Endodermal cell (in vitro differentiated cells): ENCODE data around the gene OR14A2. TPM values are rescaled to one million over a fixed set of nuclear protein-coding genes. Genes with fewer than 3 reads are reported as not detected.

Experiments used
- DNase-seq: peaks from one replicate; pipeline ENCODE4 v3.0.0-alpha.2; 2017
- H3K27ac ChIP-seq: 2 replicates; pipeline ENCODE4 v1.5.1; 2013; ENCODE audit warnings: mild to moderate bottlenecking, low read depth, low read length, moderate library complexity
- H3K27me3 ChIP-seq: 2 replicates; pipeline ENCODE4 v1.6.1; 2013; ENCODE audit warnings: mild to moderate bottlenecking, low read length, moderate library complexity; ENCODE audit not compliant: insufficient read depth, control insufficient read depth, poor library complexity, severe bottlenecking
- H3K36me3 ChIP-seq: 2 replicates; pipeline ENCODE4 v1.7.0; 2013; ENCODE audit warnings: mild to moderate bottlenecking, low read length, moderate library complexity; ENCODE audit not compliant: control insufficient read depth, insufficient read depth
- H3K4me1 ChIP-seq: one replicate; pipeline ENCODE4 v1.7.0; 2013; ENCODE audit warnings: low read length; ENCODE audit not compliant: control insufficient read depth, insufficient read depth
- H3K4me3 ChIP-seq: 2 replicates; pipeline ENCODE4 v1.5.1; 2013; ENCODE audit warnings: mild to moderate bottlenecking, low read length, moderate library complexity
- H3K9ac ChIP-seq: 2 replicates; pipeline ENCODE4 v1.6.1; 2013; ENCODE audit warnings: mild to moderate bottlenecking, low read length, moderate library complexity; ENCODE audit not compliant: poor library complexity, severe bottlenecking; ENCODE audit errors: extremely low read depth
- H3K9me3 ChIP-seq: 2 replicates; pipeline ENCODE4 v1.6.1; 2013; ENCODE audit warnings: mild to moderate bottlenecking, low read length, moderate library complexity; ENCODE audit not compliant: control insufficient read depth
- H3K27ac Mint-ChIP-seq: 2 replicates; pipeline ENCODE4 v1.8.0; 2020; ENCODE audit warnings: mixed read lengths
- H3K27me3 Mint-ChIP-seq: 2 replicates; pipeline ENCODE4 v1.8.0; 2021; ENCODE audit warnings: mild to moderate bottlenecking, mixed read lengths; ENCODE audit not compliant: insufficient read depth
- H3K36me3 Mint-ChIP-seq: 2 replicates; pipeline ENCODE4 v1.8.0; 2020; ENCODE audit warnings: low read depth, mixed read lengths
- H3K4me1 Mint-ChIP-seq: 2 replicates; pipeline ENCODE4 v1.8.0; 2020; ENCODE audit warnings: mixed read lengths
- H3K4me3 Mint-ChIP-seq: 2 replicates; pipeline ENCODE4 v1.8.0; 2020; ENCODE audit warnings: mild to moderate bottlenecking, moderate library complexity, mixed read lengths
- H3K9me3 Mint-ChIP-seq: 2 replicates; pipeline ENCODE4 v1.8.0; 2020; ENCODE audit warnings: mild to moderate bottlenecking, mixed read lengths
- CTCF ChIP-seq: fragments of 200-600 bp; sonication (generic); conservative IDR thresholded peaks from 2 replicates; pipeline ENCODE4 v1.5.0; 2021; ENCODE audit warnings: antibody characterized with exemption, mild to moderate bottlenecking
- WGBS, 2 experiments: methylation state at CpG; one replicate each; pipeline versions ENCODE4 v1.1.5 to v1.1.7; 2013; ENCODE audit warnings: missing lambda C conversion rate in 2 of 2, mixed read lengths in 1 of 2; ENCODE audit not compliant: insufficient coverage in 1 of 2, insufficient read length in 1 of 2; 5-methylcytosine and 5-hydroxymethylcytosine counted together
- total RNA-seq, 2 donors: library from RNA; stranded (reverse); fragmentation: NEBNext Ultra II Directional in 1 of 2; extraction: Animal tissue kit (Norgen Biotek cat#: 25700) in 1 of 2; gene quantifications; 2 replicates in 1 of 2; 3 replicates in 1 of 2; pipeline ENCODE4 v1.2.1, GENCODE V29; 2021

Gene OR14A2
- total RNA-seq, 2 donors from 2014 or later, result not detected

- H3K9ac ChIP-seq, result no peak overlapping the region
- Mint-ChIP-seq H3K36me3 (no peaks in the 10 kb centered on the region), H3K27ac (no peak overlapping the region), H3K4me1 (no peaks in the 10 kb centered on the region), H3K9me3 (peaks cover 2% of the 10 kb centered on the region), H3K4me3 (no peak overlapping the region), H3K27me3 (no peaks in the 10 kb centered on the region)
- no peak for TF ChIP-seq CTCF
- H3K36me3 ChIP-seq, result no peaks in the 10 kb centered on the region
- no peak for DNase-seq
- no peak overlapping the region for H3K4me3 ChIP-seq
- no peak overlapping the region for H3K27ac ChIP-seq
- no peaks in the 10 kb centered on the region for H3K27me3 ChIP-seq
- 90 to 100% methylated on average over 3 to 4 of the region's 4 CpGs for WGBS, 2 experiments
- no peaks in the 10 kb centered on the region for H3K9me3 ChIP-seq
- no peaks in the 10 kb centered on the region for H3K4me1 ChIP-seq
These were observed 67.8 kb downstream of the OR14A2 start for GRCh38 chr1:247680171-247680570.

GRCh38 chr1:247679639-247680038, 68.3 kb downstream of the OR14A2 start, which contains the start of gene OR13G1:
TSS of gene OR13G1 (minus strand) at chr1:247679739. CDS start at chr1:247673041, 6,698 bp downstream.
- no peak for DNase-seq
- no peak within 1 kb of the TSS for H3K4me3 Mint-ChIP-seq
- H3K4me1 Mint-ChIP-seq, result no peaks in the 10 kb centered on the region
- WGBS, 2 experiments, result 72 to 100% methylated on average over 1 of the region's 1 CpG
- no peak within 1 kb of the TSS for H3K27ac Mint-ChIP-seq
- Histone ChIP-seq H3K9me3 (no peaks in the 10 kb centered on the region), H3K27ac (no peak within 1 kb of the TSS), H3K27me3 (no peaks in the 10 kb centered on the region), H3K9ac (no peak within 1 kb of the TSS), H3K4me1 (no peaks in the 10 kb centered on the region), H3K36me3 (no peaks in the 10 kb centered on the region), H3K4me3 (no peak within 1 kb of the TSS)
- H3K9me3 Mint-ChIP-seq, result no peaks in the 10 kb centered on the region
- TF ChIP-seq CTCF, result no peak
- H3K27me3 Mint-ChIP-seq, result no peaks in the 10 kb centered on the region
- no peaks in the 10 kb centered on the region for H3K36me3 Mint-ChIP-seq

Other genes starting within 250 kb of the OR14A2 start
- gene OR2C3, start 211.7 kb downstream of the OR14A2 start, total RNA-seq, result not detected
- not detected for gene GCSAML, start 199.0 kb downstream of the OR14A2 start, total RNA-seq
- not detected for gene OR2G2, start 159.8 kb downstream of the OR14A2 start, total RNA-seq
- gene OR2G3, start 142.6 kb downstream of the OR14A2 start, total RNA-seq, result not detected
- gene OR13G1, start 68.4 kb downstream of the OR14A2 start, total RNA-seq, result not detected
- gene OR6F1, start 31.5 kb downstream of the OR14A2 start, total RNA-seq, result not detected
- gene OR14K1, start 9.5 kb downstream of the OR14A2 start, total RNA-seq, result under 1 TPM in 1 of 2 donors, not detected in 1; 0.29 TPM
- not detected for gene OR1C1, start 12.4 kb upstream of the OR14A2 start, total RNA-seq
- not detected for gene OR14A16, start 76.0 kb upstream of the OR14A2 start, total RNA-seq
- gene OR11L1, start 93.8 kb upstream of the OR14A2 start, total RNA-seq, result not detected
- gene TRIM58, start 109.0 kb upstream of the OR14A2 start, total RNA-seq, result 1 to 10 TPM; 1.7 to 1.8 TPM
- gene OR2W3, start 147.4 kb upstream of the OR14A2 start, total RNA-seq, result 1 to 10 TPM in 1 of 2 donors, under 1 TPM in 1; 0.29 to 1.6 TPM
- gene OR2T8, start 172.1 kb upstream of the OR14A2 start, total RNA-seq, result not detected
- not detected for gene OR2AJ1, start 176.7 kb upstream of the OR14A2 start, total RNA-seq
- gene OR2L8, start 200.7 kb upstream of the OR14A2 start, total RNA-seq, result not detected
- not detected for gene OR2AK2, start 217.1 kb upstream of the OR14A2 start, total RNA-seq